HepG2 (cell line): ENCODE results near the gene COPS6. TPM values are rescaled to one million over a fixed set of nuclear protein-coding genes. Genes with fewer than 3 reads are reported as not detected.

Experiments
- AGO2 ChIP-seq: fragments of 200-400 bp; formaldehyde crosslinking; optimal IDR thresholded peaks from 2 replicates; pipeline ENCODE3; 2017; ENCODE audit warnings: mild to moderate bottlenecking, low read depth, low read length, moderate library complexity
- BHLHE40 ChIP-seq: IDR thresholded peaks from 2 replicates; pipeline ENCODE4 v1.6.1; 2011; ENCODE audit warnings: low read length, improper control_type of control experiment
- FLYWCH1 ChIP-seq: sonication (generic); formaldehyde crosslinking; IDR thresholded peaks from 2 replicates; pipeline ENCODE4 v1.8.1; 2023; ENCODE audit warnings: mild to moderate bottlenecking, missing genetic modification reagents
- GATAD1 ChIP-seq: IDR thresholded peaks from 2 replicates; pipeline ENCODE4 v1.6.1; 2016; ENCODE audit warnings: missing genetic modification reagents, missing compliant biosample characterization
- HNRNPK ChIP-seq: fragments of 200-400 bp; formaldehyde crosslinking; IDR thresholded peaks from 2 replicates; pipeline ENCODE4 v1.6.1; 2018; ENCODE audit warnings: low read length, low read depth, moderate library complexity, mild to moderate bottlenecking; ENCODE audit not compliant: poor library complexity, severe bottlenecking
- HOXA3 ChIP-seq: sonication (generic); formaldehyde crosslinking; IDR thresholded peaks from 2 replicates; pipeline ENCODE4 v1.5.0; 2020; ENCODE audit warnings: missing genetic modification reagents
- IRX3 ChIP-seq: sonication (generic); formaldehyde crosslinking; IDR thresholded peaks from 2 replicates; pipeline ENCODE4 v1.8.1; 2023; ENCODE audit warnings: mild to moderate bottlenecking, low read depth, missing genetic modification reagents, borderline replicate concordance
- NFRKB ChIP-seq: fragments of 450-650 bp; IDR thresholded peaks from 2 replicates; pipeline ENCODE4 v1.6.1; 2017
- NR2F1 ChIP-seq, 2 experiments: fragments of 450-650 bp in 1 of 2; formaldehyde crosslinking in 1 of 2; IDR thresholded peaks; 2 replicates each; pipeline versions ENCODE4 v1.5.0 to v1.6.1; 2016 to 2020; ENCODE audit warnings: mild to moderate bottlenecking in 1 of 2, missing compliant biosample characterization in 1 of 2, missing genetic modification reagents in 1 of 2, moderate library complexity in 1 of 2
- PAF1 ChIP-seq: IDR thresholded peaks from 2 replicates; pipeline ENCODE4 v1.6.1; 2016; ENCODE audit warnings: missing genetic modification reagents, missing compliant biosample characterization
- SNAI1 ChIP-seq: sonication (generic); formaldehyde crosslinking; IDR thresholded peaks from 2 replicates; pipeline ENCODE4 v1.5.0; 2020; ENCODE audit warnings: mild to moderate bottlenecking, missing genetic modification reagents, borderline replicate concordance
- SRF ChIP-seq: IDR thresholded peaks from 2 replicates; pipeline ENCODE4 v1.6.1; 2011; ENCODE audit warnings: mild to moderate bottlenecking, low read depth, low read length, moderate library complexity
- ZBTB49 ChIP-seq: sonication (generic); formaldehyde crosslinking; IDR thresholded peaks from 2 replicates; pipeline ENCODE4 v1.4.0; 2020; ENCODE audit warnings: missing genetic modification reagents, borderline replicate concordance
- ZNF143 ChIP-seq: sonication (generic); formaldehyde crosslinking; IDR thresholded peaks from 2 replicates; pipeline ENCODE4 v1.4.0; 2020; ENCODE audit warnings: missing genetic modification reagents
- ZNF24 ChIP-seq: fragments of 450-650 bp; IDR thresholded peaks from 2 replicates; pipeline ENCODE4 v1.6.1; 2017; ENCODE audit warnings: antibody characterized with exemption, mild to moderate bottlenecking
- ZSCAN21 ChIP-seq: sonication (generic); formaldehyde crosslinking; IDR thresholded peaks from 2 replicates; pipeline ENCODE4 v1.8.0; 2022; ENCODE audit warnings: mild to moderate bottlenecking, missing genetic modification reagents, moderate library complexity, borderline replicate concordance
- ZSCAN22 ChIP-seq: sonication (generic); formaldehyde crosslinking; IDR thresholded peaks from 2 replicates; pipeline ENCODE4 v1.4.0; 2020; ENCODE audit warnings: mild to moderate bottlenecking, missing genetic modification reagents
- polyA plus RNA-seq, 8 experiments: library from polyadenylated mRNA; depleted of rRNA in 3 of 8; stranded (reverse) in 7 of 8; unstranded in 1 of 8; fragments of >200 nt; fragmentation: Illumina TruSeq in 4 of 8; extraction: Trizol in 4 of 8; gene quantifications; 2 replicates each; pipeline versions ENCODE4 v1.2.1 to v1.2.3, GENCODE V29; 2011 to 2016; ENCODE audit warnings: low read depth in 4 of 8, missing spikeins in 1 of 8, mixed read lengths in 1 of 8; ENCODE audit not compliant: insufficient read depth in 1 of 8
- total RNA-seq, 5 experiments: library from RNA; depleted of rRNA; stranded (reverse); fragments of >200 nt; fragmentation: Illumina TruSeq; extraction: Trizol; gene quantifications; 2 replicates each; pipeline ENCODE4 v1.2.3, GENCODE V29; 2016; ENCODE audit warnings: low read depth in 1 of 5
- TF ChIP-seq, protein P1 (sequence below): sonication (generic); formaldehyde crosslinking; IDR thresholded peaks from 2 replicates; pipeline ENCODE4 v1.5.0; 2020; ENCODE audit warnings: mild to moderate bottlenecking, missing genetic modification reagents, borderline replicate concordance
- TF ChIP-seq, protein P2 (sequence below): sonication (generic); formaldehyde crosslinking; conservative IDR thresholded peaks from 2 replicates; pipeline ENCODE4 v1.4.0; 2020; ENCODE audit warnings: mild to moderate bottlenecking, missing genetic modification reagents, moderate library complexity

The COPS6 gene
- total and polyA plus RNA-seq, 2 of the 13 experiments (the other 11 are each of a cell fraction or from before 2014, with no cell fraction given) = 33.4 to 117 TPM

- TF ChIP-seq ZNF143 (0 out of 2 replicates have a peak, but pooled peaks have one; percentile 12), HNRNPK (peak; percentile 57), SRF (no peak), PAF1 (CRISPR knock-in tag) (no peak), IRX3 (no peak), ZSCAN21 (CRISPR knock-in tag) (0 out of 2 replicates have a peak, but pooled peaks have one; percentile 12), ZNF24 (no peak), SNAI1 (CRISPR knock-in tag) (no peak), ZBTB49 (CRISPR knock-in tag) (no peak), NR2F1 (CRISPR knock-in tag; IDR thresholded peaks at IDR 0.05) (no peak), AGO2 (no peak), HOXA3 (peak; percentile 73), BHLHE40 (peak; percentile 94), GATAD1 (CRISPR knock-in tag) (peak; percentile 18; the same call in 1 of the 2 replicates), NFRKB (0 out of 2 replicates have a peak, but pooled peaks have one; percentile 0), FLYWCH1 (0 out of 2 replicates have a peak, but pooled peaks have one; percentile 44), ZSCAN22 (CRISPR knock-in tag) (no peak)
- TF ChIP-seq, protein P1, sequence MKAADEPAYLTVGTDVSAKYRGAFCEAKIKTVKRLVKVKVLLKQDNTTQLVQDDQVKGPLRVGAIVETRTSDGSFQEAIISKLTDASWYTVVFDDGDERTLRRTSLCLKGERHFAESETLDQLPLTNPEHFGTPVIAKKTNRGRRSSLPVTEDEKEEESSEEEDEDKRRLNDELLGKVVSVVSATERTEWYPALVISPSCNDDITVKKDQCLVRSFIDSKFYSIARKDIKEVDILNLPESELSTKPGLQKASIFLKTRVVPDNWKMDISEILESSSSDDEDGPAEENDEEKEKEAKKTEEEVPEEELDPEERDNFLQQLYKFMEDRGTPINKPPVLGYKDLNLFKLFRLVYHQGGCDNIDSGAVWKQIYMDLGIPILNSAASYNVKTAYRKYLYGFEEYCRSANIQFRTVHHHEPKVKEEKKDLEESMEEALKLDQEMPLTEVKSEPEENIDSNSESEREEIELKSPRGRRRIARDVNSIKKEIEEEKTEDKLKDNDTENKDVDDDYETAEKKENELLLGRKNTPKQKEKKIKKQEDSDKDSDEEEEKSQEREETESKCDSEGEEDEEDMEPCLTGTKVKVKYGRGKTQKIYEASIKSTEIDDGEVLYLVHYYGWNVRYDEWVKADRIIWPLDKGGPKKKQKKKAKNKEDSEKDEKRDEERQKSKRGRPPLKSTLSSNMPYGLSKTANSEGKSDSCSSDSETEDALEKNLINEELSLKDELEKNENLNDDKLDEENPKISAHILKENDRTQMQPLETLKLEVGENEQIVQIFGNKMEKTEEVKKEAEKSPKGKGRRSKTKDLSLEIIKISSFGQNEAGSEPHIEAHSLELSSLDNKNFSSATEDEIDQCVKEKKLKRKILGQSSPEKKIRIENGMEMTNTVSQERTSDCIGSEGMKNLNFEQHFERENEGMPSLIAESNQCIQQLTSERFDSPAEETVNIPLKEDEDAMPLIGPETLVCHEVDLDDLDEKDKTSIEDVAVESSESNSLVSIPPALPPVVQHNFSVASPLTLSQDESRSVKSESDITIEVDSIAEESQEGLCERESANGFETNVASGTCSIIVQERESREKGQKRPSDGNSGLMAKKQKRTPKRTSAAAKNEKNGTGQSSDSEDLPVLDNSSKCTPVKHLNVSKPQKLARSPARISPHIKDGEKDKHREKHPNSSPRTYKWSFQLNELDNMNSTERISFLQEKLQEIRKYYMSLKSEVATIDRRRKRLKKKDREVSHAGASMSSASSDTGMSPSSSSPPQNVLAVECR (CRISPR knock-in tag) = peak; percentile 58
- TF ChIP-seq, protein P2, sequence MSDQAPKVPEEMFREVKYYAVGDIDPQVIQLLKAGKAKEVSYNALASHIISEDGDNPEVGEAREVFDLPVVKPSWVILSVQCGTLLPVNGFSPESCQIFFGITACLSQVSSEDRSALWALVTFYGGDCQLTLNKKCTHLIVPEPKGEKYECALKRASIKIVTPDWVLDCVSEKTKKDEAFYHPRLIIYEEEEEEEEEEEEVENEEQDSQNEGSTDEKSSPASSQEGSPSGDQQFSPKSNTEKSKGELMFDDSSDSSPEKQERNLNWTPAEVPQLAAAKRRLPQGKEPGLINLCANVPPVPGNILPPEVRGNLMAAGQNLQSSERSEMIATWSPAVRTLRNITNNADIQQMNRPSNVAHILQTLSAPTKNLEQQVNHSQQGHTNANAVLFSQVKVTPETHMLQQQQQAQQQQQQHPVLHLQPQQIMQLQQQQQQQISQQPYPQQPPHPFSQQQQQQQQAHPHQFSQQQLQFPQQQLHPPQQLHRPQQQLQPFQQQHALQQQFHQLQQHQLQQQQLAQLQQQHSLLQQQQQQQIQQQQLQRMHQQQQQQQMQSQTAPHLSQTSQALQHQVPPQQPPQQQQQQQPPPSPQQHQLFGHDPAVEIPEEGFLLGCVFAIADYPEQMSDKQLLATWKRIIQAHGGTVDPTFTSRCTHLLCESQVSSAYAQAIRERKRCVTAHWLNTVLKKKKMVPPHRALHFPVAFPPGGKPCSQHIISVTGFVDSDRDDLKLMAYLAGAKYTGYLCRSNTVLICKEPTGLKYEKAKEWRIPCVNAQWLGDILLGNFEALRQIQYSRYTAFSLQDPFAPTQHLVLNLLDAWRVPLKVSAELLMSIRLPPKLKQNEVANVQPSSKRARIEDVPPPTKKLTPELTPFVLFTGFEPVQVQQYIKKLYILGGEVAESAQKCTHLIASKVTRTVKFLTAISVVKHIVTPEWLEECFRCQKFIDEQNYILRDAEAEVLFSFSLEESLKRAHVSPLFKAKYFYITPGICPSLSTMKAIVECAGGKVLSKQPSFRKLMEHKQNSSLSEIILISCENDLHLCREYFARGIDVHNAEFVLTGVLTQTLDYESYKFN (CRISPR knock-in tag) = peak; percentile 9; the same call in 1 of the 2 replicates
These were observed 38.4 kb downstream of the COPS6 start, which contains the start of gene MBLAC1 (continued) for GRCh38 chr7:100126931-100127865.
